ENCODE measurements around the gene DSCAML1.

Gene DSCAML1

DNA sequence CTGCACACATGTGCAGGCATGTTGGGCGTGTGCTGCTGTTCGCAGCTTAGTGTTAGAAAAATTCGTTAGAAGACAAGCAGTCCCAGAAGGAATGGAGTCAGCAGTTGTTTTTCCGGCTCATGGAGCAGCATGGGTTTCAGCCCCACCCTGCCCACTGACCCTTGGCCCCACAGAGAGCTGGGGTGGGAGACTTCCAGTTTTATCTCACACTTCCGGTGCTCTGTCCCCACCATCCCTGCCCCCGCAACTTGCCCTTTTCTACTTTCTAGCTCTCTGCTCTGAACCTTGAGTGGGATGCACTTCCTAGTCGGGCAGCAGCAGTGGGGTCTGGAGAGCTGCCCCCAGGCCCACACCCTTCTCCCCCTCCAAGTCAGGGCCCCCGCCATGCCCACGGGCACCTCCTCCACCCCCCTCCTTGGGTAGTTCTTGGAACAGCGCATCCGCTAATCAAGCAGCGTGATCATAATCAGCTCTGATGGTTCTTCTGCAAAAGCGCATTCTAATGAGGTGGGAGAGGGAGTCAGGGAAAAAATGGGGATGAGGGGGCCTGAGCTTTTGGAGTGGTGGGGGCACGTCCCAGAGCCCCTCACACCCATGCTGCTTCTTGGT lies 285.0 kb downstream of the DSCAML1 start:
- no peak for DNase-seq

DNA sequence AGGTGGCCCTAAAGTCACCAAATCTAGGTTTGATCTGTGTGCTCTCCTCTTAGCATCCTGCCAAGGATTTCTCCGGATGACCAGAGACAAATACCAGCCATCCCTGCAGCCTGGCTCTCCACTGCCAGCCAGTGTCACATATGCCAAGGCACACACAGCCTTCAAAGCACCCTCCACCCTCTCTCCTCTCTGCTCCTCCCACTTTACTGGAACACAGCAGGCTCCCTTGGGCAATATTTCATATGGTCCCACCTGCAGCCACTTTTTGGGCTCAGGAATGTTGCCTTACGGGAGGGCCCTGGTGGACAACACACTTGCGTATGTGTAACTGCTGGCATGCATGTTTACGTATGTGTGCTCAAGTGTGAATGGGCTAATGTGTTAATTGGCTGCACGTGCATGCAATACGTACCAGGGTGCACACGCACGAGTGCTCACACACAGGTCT lies 285.5 kb downstream of the DSCAML1 start:
- DNase-seq, result no peak

DNA sequence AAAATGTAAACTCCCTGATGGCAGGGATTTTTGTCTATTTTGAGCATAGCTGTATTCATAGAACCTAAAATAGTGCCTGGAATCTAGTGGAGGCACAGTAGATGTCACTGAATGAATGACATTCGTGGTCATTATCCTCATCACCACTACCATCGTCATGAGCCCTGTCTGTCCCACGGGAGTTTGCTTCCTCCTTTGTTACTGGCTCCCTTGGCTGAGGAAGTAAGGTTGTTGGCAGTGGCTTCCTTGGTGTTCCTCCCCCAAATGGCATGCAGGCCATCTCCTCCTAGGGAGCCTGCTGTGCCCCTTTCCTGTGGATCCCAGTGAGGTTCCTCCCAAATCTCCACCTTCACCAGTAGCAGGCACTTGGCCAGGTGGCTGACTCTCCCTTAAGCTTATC lies 286.4 kb downstream of the DSCAML1 start:
- no peak for DNase-seq

DNA sequence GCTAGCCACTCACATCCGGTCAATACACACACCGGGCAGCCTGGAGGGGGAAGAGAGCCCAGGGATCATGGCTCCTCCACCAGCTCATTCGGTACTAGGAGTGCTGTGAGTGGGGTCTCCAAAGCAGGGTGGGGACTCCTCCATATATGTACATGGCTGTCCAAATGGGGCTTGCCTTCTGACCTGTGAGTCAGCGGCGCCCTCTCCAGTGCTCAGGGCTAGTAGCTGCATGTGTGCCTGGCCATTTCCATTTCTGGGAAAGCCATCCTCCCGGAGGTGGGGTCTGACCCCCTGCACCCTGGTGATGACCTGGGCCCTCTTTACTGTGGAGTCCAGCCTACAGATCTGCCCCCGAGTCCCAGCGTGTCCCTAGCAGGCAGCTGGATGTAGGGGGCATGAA lies 287.5 kb downstream of the DSCAML1 start:
- DNase-seq, result no peak

DNA sequence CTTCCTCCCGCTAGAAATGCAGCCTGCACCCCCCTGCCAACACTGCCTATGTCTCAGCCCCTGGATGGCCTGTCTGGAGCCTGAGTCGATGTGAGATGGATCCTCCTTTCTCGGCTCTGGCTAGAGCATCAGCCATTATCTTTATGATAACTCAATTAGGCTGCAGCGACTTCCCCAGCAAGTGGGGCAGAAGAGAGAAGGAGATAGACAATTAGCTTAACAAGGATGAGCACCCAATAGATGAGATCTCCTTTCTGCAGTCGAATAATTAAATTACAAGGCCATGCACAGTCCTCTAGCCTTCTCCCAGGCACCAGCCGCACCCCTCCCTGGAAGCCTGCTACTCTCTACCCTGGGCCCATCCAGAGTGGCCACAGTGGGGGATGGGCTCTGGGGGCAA lies 290.0 kb downstream of the DSCAML1 start:
- DNase-seq, result no peak

DNA sequence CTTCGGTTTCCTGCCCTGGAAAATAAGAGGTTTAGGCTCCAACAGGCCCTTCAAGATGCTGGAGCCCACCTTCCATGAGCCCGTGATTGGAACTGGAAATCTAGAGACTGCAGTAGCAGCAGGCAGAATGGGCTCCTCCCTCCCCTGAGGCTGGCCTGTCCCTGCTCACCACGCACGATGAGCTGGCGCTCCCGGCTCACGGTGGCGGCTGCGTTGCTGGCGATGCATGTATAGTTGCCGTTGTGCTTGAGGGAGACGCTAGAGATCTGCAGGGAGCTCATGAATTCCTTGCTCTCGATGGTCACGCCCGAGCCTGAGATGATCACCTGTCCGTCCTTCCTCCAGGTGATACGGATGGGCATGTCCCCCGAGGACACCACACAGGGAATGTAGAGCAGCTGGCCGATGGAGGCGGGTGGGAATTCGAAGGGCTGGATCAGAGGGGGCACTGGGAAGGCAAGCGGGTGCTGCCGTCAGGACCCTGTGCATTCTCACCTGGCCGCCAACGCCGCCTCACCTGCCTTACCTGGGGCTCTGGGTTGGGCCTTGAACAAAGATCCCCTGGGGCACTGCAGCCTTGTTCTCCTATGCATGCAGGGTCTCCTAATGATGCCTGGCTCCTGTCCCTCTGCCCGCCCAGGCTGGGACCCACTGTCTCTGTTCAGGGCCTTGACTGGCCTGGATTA lies 291.6 kb downstream of the DSCAML1 start:
- no peak for DNase-seq

DNA sequence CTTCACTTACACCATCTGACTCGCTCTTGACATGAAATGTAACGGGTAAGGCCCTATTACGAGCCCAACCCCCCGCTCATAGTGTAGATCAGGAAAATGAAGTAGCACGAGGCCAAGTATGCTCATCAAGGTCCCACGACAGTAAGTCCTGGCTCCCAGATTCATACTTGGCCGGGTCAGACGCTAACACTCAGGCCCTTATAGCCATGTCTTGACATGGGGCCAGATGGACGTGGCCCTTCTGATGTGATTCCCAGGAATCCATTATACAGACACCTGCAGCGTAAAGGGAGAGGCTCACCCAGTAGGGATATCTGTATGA lies 294.3 kb downstream of the DSCAML1 start:
- DNase-seq, result no peak

DNA sequence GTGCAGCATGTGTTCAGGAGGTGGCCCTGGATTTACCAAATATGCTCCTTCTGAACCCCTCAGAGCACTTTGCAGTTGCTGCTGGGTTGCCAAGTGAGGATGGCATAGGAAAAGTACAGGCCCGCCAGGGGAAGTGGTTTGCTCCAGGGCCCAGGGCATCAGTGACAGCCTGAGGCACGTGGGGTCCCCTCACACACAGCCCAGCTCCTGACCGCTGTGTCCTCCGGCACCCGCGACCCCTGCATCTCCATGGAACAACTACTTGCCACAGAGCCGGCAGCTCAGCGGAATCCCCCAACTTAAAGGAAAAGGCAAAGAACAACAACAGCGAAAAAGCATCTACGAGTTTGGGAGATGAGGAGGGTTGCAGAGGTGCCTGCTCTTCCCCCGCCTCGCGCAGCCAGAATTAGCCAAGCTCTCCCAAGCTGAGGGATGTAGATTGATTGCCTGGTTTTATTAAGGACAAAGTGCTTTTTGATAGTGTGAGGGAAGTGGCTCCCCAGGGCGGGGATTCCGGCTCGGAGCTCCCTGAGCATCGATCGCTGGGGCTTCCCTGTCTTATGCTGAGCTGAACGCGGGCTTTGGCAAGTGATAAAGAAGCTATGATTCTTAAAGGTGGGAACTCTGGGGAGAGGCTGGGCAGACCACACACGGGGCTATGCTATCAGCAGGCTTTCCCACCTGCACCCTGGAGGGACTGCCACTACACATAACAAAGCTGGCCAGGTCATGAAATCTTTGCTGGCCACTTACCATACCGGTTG lies 294.8 kb downstream of the DSCAML1 start:
- DNase-seq, result no peak

GRCh38 chr11:117501237-117501898 lies 295.6 kb downstream of the DSCAML1 start:
- DNase-seq, result no peak

- no peak for DNase-seq
Measured at GRCh38 chr11:117498791-117499190, 298.2 kb downstream of the DSCAML1 start.

DNA sequence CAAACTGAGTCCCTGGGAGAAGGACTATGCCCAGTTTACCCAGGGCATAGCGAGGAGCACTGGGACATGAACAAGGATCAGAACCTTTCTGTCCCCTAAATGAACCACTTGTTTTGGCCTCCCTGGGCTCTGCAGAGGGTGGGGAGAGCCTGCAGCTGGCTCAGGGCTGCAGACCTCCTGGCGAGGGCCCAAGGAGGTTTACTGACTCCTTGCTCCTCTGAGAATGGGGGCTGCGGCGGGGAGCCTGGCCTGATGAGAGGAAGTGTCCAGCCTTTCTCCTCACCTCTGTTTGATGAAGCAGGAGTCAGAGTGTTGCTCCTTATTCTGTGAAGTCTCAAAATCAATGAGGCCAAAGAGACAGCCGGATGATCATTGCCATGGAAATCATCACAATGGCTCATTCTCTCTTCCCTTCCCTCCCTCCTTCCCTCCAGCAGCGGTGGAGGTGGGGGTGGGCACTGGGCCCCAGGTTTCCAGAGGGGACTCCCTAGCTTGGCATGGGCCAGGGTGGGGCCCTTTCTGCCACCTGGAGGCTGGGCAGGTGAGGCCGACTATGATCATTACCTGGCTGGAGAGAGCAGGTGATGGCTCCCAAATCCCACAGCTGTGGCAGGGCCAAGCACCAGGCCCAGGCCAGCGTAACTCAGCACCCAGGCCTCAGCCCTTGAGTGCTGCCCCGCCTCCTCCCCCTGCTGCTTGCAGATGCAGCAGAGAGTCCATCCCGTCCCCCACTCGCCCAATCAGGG lies 299.6 kb downstream of the DSCAML1 start:
- DNase-seq, result no peak

- no peak for DNase-seq
Measured at GRCh38 chr11:117495357-117495756, 301.7 kb downstream of the DSCAML1 start.

- DNase-seq, result no peak
Measured at GRCh38 chr11:117492578-117493251, 304.3 kb downstream of the DSCAML1 start.

DNA sequence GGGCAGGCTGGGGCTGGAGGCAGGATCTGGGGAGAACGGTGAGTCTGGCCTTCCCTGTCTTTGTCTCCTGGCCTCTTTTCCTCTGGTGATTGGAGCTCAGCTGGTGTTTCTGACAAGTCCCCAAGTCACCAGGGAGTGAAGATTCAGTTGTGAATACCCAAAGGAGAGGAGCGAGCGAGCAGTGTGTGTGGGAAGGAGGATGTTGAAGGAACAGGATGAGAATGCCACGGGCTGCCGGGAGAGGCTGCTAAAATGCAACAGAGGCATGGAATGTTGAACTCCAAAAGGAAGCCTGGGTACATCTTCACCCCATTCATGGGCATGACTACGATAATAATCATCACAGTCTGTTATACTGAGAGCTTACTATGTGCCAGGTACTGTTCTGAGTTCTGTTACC lies 306.1 kb downstream of the DSCAML1 start:
- no peak for DNase-seq

GRCh38 chr11:117489999-117490679 lies 306.9 kb downstream of the DSCAML1 start:
- DNase-seq, result peak in 1 of 2 donors; percentile 65

DNA sequence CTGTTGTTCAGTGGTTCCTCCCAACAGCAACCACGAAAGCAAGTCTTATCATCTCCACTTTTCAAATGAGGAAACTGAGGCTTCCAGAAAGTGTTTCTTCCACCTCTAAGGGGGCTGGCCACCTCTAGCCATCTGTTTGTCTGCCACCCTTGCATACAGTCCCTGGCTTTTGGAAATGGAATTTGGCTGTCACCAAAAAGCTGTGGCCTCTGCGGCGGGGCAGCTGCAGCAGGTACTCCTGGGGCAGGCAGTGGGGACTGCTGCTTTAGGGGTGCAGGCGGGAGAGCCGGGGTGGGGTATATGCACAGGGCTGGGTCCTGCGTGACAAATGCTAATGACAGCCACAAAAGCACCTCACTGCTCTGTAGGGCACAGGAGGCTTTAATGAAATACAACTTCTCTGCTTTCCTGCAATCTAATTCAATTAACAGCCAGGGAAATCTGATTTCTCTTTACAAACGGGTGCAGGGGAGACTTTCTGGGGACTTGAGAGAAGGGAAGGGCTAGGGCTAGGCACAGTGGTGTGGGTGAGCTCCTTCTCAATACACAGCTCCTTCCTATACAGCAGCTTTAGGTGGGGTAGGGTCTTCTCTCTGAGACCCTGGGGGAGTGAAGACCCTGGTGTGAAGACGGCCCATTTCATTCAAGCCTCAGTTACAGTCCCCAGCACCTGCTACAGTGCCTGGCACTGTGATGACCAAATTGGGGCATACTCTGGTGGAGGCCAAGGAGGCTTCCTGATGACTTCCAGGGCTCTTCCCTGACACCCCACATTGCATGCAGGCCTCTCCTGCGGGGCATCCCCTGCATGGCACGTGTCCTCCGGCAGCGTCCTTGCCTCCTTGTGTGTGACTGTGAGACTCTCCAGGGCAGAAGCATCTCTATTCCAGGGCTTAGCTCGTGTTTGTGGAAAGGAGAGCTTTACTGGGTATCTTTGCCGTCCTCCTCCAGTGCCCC lies 307.7 kb downstream of the DSCAML1 start:
- DNase-seq, result no peak

- no peak for DNase-seq
Measured at GRCh38 chr11:117486059-117486458, 311.0 kb downstream of the DSCAML1 start.

GRCh38 chr11:117484156-117484555 lies 312.9 kb downstream of the DSCAML1 start:
- DNase-seq, result no peak

GRCh38 chr11:117483372-117483771 lies 313.6 kb downstream of the DSCAML1 start:
- DNase-seq, result no peak

- no peak for DNase-seq
Measured at GRCh38 chr11:117482881-117483280, 314.1 kb downstream of the DSCAML1 start.

- DNase-seq, result no peak
Measured at GRCh38 chr11:117481885-117482284, 315.1 kb downstream of the DSCAML1 start.
